HG03571 (cell line): ENCODE measurements around the gene MEMO1.
A peak's percentile ranks its signal among the peaks of the same experiment; 100 is the strongest.
"Not testable (repeated sequence)": the region's sequence is repeated elsewhere in the genome, so short reads cannot be mapped to it uniquely, and the experiment has no call there.

Experiments
- ATAC-seq: cut with Tn5 transposase; IDR thresholded peaks from one replicate; pipeline ENCODE4 v1.9.1; 2021; ENCODE audit not compliant: unreplicated experiment

MEMO1 gene

DNA sequence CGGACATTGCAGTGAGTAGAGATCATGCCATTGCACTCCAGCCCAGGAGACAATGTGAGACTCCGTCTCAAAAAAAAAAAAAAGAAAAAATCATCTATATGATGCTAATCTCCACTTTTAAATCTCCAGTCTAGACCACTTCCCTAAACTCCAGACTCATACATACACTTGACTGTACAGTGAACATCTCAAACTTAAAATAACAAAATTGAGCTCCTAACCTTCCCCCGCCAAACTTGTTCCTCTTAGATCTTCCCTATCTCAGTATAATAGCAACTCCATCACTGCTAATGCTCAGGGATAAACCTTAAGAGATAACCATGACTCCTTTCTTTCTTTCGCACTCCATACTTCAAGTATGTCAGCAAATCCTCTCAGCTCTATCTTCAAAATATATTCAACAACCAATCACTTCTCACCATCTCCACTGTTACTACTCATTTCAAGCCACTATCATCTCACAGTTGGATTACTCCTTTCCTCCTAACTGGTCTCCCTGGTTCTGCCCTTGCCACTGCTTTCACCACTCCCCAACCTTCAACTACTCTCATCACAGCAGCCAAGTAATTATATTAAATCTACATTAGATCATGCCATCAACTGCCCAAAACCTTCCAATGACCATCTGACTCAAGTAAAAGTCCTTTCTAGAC lies 12.0 kb downstream of the MEMO1 start:
- ATAC-seq, result no peak

DNA sequence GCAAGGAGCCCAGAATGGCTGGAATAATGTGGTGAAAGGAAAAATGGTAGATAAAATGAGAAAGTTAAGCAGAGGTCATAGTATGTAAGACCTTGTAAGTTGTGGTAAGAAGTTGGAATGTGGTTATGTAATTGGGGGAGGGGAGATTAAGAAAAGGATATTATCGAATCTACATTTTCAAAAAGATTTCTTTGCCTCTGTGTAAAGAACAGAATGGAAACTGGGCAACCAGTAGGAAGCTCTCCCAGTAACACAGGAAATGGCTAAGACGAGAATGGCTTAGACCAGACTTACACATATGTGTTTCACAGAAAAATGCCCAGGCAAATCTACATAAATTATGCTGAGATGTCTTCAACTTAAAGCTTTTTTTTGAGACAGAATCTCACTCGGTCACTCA lies 13.2 kb downstream of the MEMO1 start:
- no peak for ATAC-seq

GRCh38 chr2:31996571-31997150 lies 14.1 kb downstream of the MEMO1 start:
- no peak for ATAC-seq

- ATAC-seq, result no peak
Observed at GRCh38 chr2:31992934-31993333, 17.9 kb downstream of the MEMO1 start.

- no peak for ATAC-seq
Observed at GRCh38 chr2:31992025-31992579, 18.7 kb downstream of the MEMO1 start.

DNA sequence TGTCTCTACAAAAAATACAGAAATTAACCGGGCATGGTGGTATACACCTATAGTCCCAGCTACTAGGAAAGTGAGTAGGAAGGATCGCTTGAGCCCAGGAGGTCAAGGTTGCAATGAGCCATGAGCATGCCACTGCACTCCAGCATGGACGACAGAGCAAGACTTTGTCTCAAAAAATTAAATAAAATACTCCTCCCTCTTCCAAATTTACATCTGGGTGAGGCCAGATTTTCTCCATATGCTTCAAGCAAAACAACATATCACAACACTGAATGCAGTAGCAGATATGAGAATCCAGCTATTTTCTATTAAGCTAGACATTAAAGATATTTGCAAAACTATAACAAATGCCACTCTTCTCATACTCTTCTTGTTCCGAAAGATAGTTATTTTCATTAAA lies 20.9 kb downstream of the MEMO1 start:
- ATAC-seq, result no peak

DNA sequence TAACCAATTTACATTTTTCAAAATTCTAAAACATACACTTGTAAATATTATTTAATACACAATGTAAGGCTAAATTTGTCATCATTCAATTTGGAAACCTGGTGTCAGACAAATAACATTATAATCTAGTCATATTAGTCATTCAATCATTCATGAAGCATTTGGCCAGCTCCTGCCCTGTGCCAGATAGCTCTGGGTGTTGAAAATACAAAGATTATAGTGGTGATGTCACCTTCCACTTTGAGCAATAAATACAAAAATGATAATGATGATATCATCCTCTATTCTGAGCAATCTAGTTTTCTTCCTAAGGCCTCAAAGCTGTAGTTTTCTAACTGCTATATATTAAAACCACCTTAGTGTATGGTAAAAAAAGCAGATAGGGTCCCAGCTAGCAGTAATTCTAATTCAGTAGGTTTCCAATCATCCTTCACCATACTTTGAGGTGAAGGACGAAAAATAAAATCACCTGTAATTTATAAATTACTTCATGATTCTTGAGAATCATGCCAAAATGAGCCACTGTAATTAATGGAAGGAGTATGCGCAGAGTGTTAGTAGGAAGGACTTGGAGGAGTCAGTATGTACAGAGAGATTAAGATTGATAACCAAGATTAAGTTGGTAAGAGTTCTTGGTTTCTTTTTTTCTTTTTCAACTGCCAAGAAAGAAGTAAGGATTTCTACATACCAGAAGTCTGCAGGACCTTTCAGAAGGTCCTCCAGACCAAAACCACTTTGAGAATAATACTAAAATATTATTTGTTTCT lies 23.2 kb downstream of the MEMO1 start:
- ATAC-seq, result no peak

DNA sequence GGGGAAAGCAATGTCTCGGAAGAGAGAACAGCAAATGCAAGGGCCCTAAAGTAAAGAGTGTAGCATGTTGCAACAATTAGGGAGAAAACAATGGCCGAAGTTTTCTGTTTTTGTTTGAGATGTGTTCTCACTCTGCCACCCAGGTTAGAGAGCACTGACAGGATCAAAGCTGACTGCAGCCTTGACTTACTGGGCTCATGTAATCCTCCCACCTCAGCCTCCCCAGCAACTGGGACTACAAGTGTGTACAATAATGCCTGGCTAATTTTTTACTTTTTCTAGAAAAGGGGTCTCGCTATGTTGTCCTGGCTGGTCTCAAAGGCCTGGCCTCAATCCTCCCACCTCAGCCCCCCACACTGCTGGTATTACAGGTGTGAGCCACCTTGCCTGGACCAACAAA lies 23.9 kb downstream of the MEMO1 start:
- ATAC-seq, result no peak

- ATAC-seq, result no peak
Observed at GRCh38 chr2:31983762-31984467, 26.9 kb downstream of the MEMO1 start.

DNA sequence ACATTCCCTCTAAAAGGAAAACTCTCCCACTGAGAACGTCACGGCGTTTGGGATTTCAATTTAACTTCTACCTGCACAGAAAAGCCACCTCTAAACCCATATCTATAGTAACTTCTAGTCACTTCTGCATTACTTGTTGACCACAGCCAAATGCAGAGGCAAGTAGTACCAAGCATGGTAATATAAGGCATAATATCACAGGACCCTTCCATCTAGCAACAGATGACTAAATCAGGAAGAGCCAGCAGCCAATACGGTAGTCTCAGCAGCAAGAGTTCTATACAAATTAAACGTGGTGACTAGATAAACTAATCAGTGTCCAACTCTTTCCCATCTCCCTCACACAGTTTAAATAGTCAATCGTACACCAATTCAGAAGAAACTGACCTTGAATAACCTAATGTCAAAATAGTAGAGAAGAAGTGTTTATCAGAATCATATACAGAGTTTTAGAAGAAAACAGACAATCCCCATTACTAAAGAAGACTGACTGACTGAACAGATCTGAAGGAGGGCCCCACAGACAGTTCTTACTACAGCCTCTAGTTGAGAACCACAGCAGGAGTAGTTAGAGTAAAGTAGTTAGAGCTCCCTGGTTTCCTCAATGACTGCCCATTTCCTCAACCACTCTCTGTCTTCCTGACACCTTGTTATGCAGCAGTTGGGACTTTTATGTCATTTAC lies 30.0 kb downstream of the MEMO1 start:
- peak; percentile 96 for ATAC-seq

DNA sequence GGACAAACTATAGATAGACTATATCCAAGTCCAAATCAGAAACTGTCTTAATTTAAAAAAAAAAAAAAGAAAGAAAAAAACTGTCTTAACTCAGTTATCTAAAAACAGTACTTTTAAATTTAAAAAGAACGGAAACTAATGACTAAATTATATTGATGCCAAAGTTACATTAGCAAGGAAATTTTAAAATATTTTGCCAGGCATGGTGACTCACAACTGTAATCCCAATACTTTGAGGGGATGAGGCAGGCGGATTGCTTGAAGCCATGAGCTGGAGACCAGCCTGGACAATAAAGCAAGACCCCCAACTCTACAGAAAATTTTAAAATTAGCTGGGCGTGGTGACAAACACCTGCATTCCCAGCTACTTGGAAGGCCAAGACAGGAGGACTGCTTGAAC lies 30.9 kb downstream of the MEMO1 start:
- ATAC-seq, result no peak

DNA sequence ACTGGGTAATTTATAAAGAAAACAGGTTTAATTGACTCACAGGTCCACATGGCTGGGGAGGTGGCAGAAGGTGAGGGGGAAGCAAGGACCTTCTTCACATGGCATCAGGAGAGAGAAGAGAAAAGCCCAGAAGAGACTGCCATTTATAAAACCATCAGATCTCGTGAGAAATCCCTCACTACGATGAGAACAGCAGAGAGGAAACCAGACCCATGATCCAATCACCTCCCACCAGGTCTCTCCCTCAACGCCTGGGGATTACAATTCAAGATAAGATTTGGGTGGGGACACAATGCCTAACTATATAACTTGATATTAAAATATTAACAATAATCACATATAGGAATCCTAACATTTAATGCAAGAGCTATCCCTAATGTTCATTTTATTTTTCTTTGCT lies 31.8 kb downstream of the MEMO1 start:
- no peak for ATAC-seq

GRCh38 chr2:31978436-31978835 lies 32.4 kb downstream of the MEMO1 start:
- ATAC-seq, result no peak

DNA sequence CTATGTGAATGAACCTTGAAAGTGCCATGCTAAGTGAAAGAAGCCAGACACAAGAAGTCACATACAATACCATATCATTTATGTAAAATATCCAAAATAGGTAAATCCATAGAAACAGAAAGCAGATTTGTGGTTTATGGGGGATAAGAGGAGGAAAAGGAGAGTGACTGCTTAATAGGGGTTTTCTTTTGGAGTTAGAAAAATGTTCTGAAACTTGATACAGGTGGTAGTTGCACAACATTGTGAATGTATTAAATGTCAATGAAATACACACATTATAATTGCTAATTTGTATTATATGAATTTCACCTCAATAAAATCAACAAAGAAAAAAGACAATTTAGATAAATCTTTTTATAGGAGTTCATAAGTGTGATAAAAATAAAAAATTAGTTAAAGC lies 37.1 kb downstream of the MEMO1 start:
- no peak for ATAC-seq

GRCh38 chr2:31972059-31972458 lies 38.7 kb downstream of the MEMO1 start:
- ATAC-seq, result no peak

GRCh38 chr2:31969178-31969577 lies 41.6 kb downstream of the MEMO1 start:
- no peak for ATAC-seq

DNA sequence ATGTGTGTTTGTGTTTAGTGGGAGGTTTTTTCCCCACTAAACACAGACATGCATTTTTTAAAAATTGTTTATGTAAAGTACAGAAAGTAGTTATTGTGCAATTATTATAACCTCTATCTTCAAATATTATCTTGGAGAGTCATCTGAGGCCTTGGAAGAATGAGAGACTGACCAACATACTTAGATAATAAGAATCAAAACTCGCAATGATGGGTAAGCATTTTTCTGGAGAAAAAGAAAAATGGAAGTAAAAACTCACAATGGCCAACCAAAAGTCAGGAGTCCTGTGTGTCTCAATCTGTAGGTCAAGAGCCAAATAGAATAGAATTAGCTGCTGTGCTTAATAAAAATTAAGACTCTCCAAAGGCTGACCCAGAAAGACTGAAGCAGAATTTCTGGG lies 43.0 kb downstream of the MEMO1 start:
- no peak for ATAC-seq

- ATAC-seq, result not testable (repeated sequence)
Observed at GRCh38 chr2:31966402-31966801, 44.4 kb downstream of the MEMO1 start.

DNA sequence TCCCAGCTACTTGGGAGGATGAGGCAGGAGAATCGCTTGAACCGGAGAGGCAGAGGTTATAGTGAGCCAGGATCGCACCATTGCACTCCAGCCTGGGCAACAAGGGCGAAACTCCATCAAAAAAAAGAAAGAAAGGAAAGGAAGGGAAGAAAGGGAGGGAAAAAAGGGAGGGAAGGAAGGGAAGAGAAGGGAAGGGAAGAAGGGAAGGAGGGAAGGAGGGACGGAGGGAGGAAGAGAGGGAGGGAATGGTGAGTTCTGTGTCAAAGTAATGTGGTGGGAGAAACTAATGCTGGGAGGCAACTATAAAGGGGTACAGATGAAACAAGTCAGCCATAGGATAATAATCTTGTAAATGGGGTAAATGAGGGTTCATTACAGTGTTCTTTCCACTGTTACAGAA lies 45.7 kb downstream of the MEMO1 start:
- ATAC-seq, result no peak

- ATAC-seq, result no peak
Observed at GRCh38 chr2:31962757-31963361, 47.9 kb downstream of the MEMO1 start.
